Upper lobe of left lung (tissue), 4 donors: ENCODE measurements around the gene SLC4A8.

Experiments used
- CTCF ChIP-seq, 6 experiments: fragments of 450-650 bp in 4 of 6; fragments of 200-600 bp in 2 of 6; sonication (generic) in 2 of 6; IDR thresholded peaks; one replicate each; pipeline ENCODE4 v1.5.1; 2016 to 2019; ENCODE audit warnings: antibody characterized with exemption in 6 of 6
- POLR2A ChIP-seq, 4 donors: fragments of 450-650 bp; IDR thresholded peaks; one replicate each; pipeline ENCODE4 v1.5.1; 2016 to 2017; ENCODE audit warnings: antibody characterized with exemption in 4 of 4, mild to moderate bottlenecking in 2 of 4

- TF ChIP-seq POLR2A (IDR thresholded peaks at IDR 0.05), result no peak
- TF ChIP-seq CTCF (IDR thresholded peaks at IDR 0.05), result no peak
These were observed 18.9 kb downstream of the SLC4A8 start for GRCh38 chr12:51443573-51443972.
